H1 (cell line): Measurements from ENCODE around the gene CAMK2D. TPM values are rescaled to one million over a fixed set of nuclear protein-coding genes. Genes with fewer than 3 reads are reported as not detected.

Experiments
- CTCF ChIA-PET: fragments of 300-600 bp; sonication (Branson Sonifier 250); formaldehyde crosslinking; loops from one replicate; lab custom pipeline; 2021; ENCODE audit not compliant: partially characterized antibody; lab: Charles Lee
- POLR2A ChIA-PET: fragments of 300-600 bp; sonication (Branson Sonifier 250); formaldehyde crosslinking; loops from one replicate; lab custom pipeline; 2021; ENCODE audit warnings: inconsistent platforms; ENCODE audit not compliant: partially characterized antibody; lab: Charles Lee
- DNase-seq, 2 experiments: peaks; one replicate each; pipeline versions ENCODE4 v3.0.0 to v3.0.0-alpha.2; 2010 to 2022; ENCODE audit warnings: low spot score in 2 of 2, low read depth in 1 of 2, mixed read lengths in 1 of 2
- FAIRE-seq: peaks from 2 replicates; lab custom pipeline; 2011; peaks lifted over from hg19 to GRCh38; lab: Jason Lieb, UNC
- H2AFZ ChIP-seq: 2 replicates; pipeline ENCODE4 v1.8.1; 2012; ENCODE audit warnings: low read length, inconsistent platforms
- H2AK5ac ChIP-seq: 2 replicates; pipeline ENCODE4 v1.6.1; 2013; ENCODE audit warnings: low read depth, low read length
- H2BK120ac ChIP-seq: replicated peaks from 2 replicates; pipeline ENCODE3; 2013; ENCODE audit warnings: low read depth, low read length, inconsistent platforms
- H2BK12ac ChIP-seq: 2 replicates; pipeline ENCODE4 v1.6.1; 2013; ENCODE audit warnings: low read depth, low read length
- H2BK15ac ChIP-seq: 2 replicates; pipeline ENCODE4 v1.6.1; 2013; ENCODE audit warnings: low read length
- H2BK20ac ChIP-seq: 2 replicates; pipeline ENCODE4 v1.6.1; 2013; ENCODE audit warnings: low read length
- H2BK5ac ChIP-seq: 2 replicates; pipeline ENCODE4 v1.6.1; 2013; ENCODE audit warnings: low read depth, low read length
- H3K14ac ChIP-seq: 2 replicates; pipeline ENCODE4 v1.6.1; 2013; ENCODE audit warnings: inconsistent platforms; ENCODE audit not compliant: insufficient read length
- H3K18ac ChIP-seq: 2 replicates; pipeline ENCODE4 v1.6.1; 2013; ENCODE audit warnings: low read length; ENCODE audit errors: extremely low read depth
- H3K23ac ChIP-seq: 2 replicates; pipeline ENCODE4 v1.6.1; 2013; ENCODE audit warnings: inconsistent platforms; ENCODE audit not compliant: insufficient read length
- H3K23me2 ChIP-seq: 2 replicates; pipeline ENCODE4 v1.6.1; 2013; ENCODE audit warnings: low read depth, low read length
- H3K27ac ChIP-seq: 2 replicates; pipeline ENCODE4 v1.6.1; 2011; ENCODE audit warnings: low read depth, low read length, inconsistent platforms
- H3K27me3 ChIP-seq, 4 experiments: replicated peaks in 1 of 4; 1 replicate in 1 of 4; 2 replicates in 3 of 4; pipeline versions ENCODE4 v1.6.1 to v1.8.1; 2011 to 2013; ENCODE audit warnings: low read length in 3 of 4, mild to moderate bottlenecking in 3 of 4, inconsistent platforms in 2 of 4, mixed read lengths in 2 of 4, moderate library complexity in 1 of 4; ENCODE audit not compliant: control insufficient read depth in 3 of 4, insufficient read depth in 3 of 4; ENCODE audit errors: extremely low read depth in 1 of 4
- H3K36me3 ChIP-seq, 4 experiments: 2 replicates each; pipeline versions ENCODE4 v1.6.1 to v1.8.1; 2011 to 2013; ENCODE audit warnings: mild to moderate bottlenecking in 4 of 4, low read length in 3 of 4, moderate library complexity in 2 of 4, control low read depth in 1 of 4, inconsistent platforms in 1 of 4; ENCODE audit not compliant: insufficient read depth in 4 of 4, control insufficient read depth in 2 of 4
- H3K4ac ChIP-seq: replicated peaks from 2 replicates; pipeline ENCODE3; 2013; ENCODE audit warnings: low read length, low read depth, mixed read lengths, inconsistent platforms; ENCODE audit not compliant: insufficient read length
- H3K4me1 ChIP-seq, 4 experiments: replicated peaks in 1 of 4; 1 replicate in 1 of 4; 2 replicates in 3 of 4; pipeline versions ENCODE4 v1.6.1 to v1.8.1; 2011 to 2013; ENCODE audit warnings: low read length in 3 of 4, inconsistent platforms in 2 of 4, mixed read lengths in 1 of 4; ENCODE audit not compliant: insufficient read depth in 4 of 4, control insufficient read depth in 3 of 4
- H3K4me2 ChIP-seq, 2 experiments: 2 replicates each; pipeline versions ENCODE4 v1.6.1 to v1.8.1; 2011 to 2013; ENCODE audit warnings: low read depth in 2 of 2, low read length in 2 of 2, control low read depth in 1 of 2, inconsistent platforms in 1 of 2, mild to moderate bottlenecking in 1 of 2; ENCODE audit not compliant: insufficient read depth in 1 of 2
- H3K4me3 ChIP-seq, 4 experiments: fragments of 200-600, 300-600 bp in 1 of 4; sonication (generic), shearing (Covaris generic), sonication (Bioruptor Twin) in 1 of 4; 2 replicates each; pipeline versions ENCODE4 v1.5.1 to v1.8.1; 2011 to 2016; ENCODE audit warnings: low read length in 4 of 4, low read depth in 3 of 4, control low read depth in 2 of 4, inconsistent platforms in 2 of 4, mild to moderate bottlenecking in 2 of 4, mixed read lengths in 1 of 4, moderate library complexity in 1 of 4; ENCODE audit not compliant: insufficient read depth in 2 of 4; ENCODE audit errors: extremely low read depth in 1 of 4
- H3K56ac ChIP-seq: replicated peaks from 2 replicates; pipeline ENCODE3; 2013; ENCODE audit warnings: low read depth, mild to moderate bottlenecking, mixed read lengths, low read length, inconsistent platforms; ENCODE audit not compliant: insufficient read length
- H3K79me1 ChIP-seq: 2 replicates; pipeline ENCODE4 v1.6.1; 2013; ENCODE audit warnings: low read depth, low read length, control low read depth
- H3K79me2 ChIP-seq, 2 experiments: 2 replicates each; pipeline versions ENCODE4 v1.6.1 to v1.8.1; 2012 to 2013; ENCODE audit warnings: low read length in 2 of 2, mild to moderate bottlenecking in 2 of 2, inconsistent platforms in 1 of 2; ENCODE audit not compliant: insufficient read depth in 2 of 2, control insufficient read depth in 1 of 2
- H3K9ac ChIP-seq, 4 experiments: replicated peaks in 1 of 4; 1 replicate in 1 of 4; 2 replicates in 3 of 4; pipeline versions ENCODE4 v1.6.1 to v1.8.1; 2011 to 2013; ENCODE audit warnings: low read depth in 3 of 4, low read length in 3 of 4, control low read depth in 2 of 4, mild to moderate bottlenecking in 2 of 4, moderate library complexity in 2 of 4, inconsistent platforms in 1 of 4; ENCODE audit errors: extremely low read depth in 1 of 4
- H3K9me3 ChIP-seq, 2 experiments: 2 replicates each; pipeline versions ENCODE4 v1.6.1 to v1.8.1; 2012 to 2013; ENCODE audit warnings: mild to moderate bottlenecking in 2 of 2, moderate library complexity in 2 of 2, control low read depth in 1 of 2, inconsistent platforms in 1 of 2, low read depth in 1 of 2, low read length in 1 of 2, mixed read lengths in 1 of 2; ENCODE audit not compliant: insufficient read depth in 2 of 2
- H4K20me1 ChIP-seq, 2 experiments: replicated peaks in 1 of 2; 2 replicates each; pipeline versions ENCODE3 to v1.8.1; 2011 to 2013; ENCODE audit warnings: inconsistent platforms in 2 of 2, low read length in 2 of 2, mild to moderate bottlenecking in 1 of 2; ENCODE audit not compliant: insufficient read depth in 2 of 2, control insufficient read depth in 1 of 2
- H4K5ac ChIP-seq: 2 replicates; pipeline ENCODE4 v1.6.1; 2013; ENCODE audit warnings: low read length, low read depth, mixed read lengths, inconsistent platforms; ENCODE audit not compliant: insufficient read length
- H4K8ac ChIP-seq: 2 replicates; pipeline ENCODE4 v1.8.0; 2013; ENCODE audit warnings: mild to moderate bottlenecking, moderate library complexity, low read length, inconsistent platforms; ENCODE audit not compliant: insufficient read depth; ENCODE audit errors: extremely low read depth
- H4K91ac ChIP-seq: replicated peaks from 2 replicates; pipeline ENCODE3; 2013; ENCODE audit warnings: low read length, mixed read lengths, inconsistent platforms; ENCODE audit not compliant: insufficient read length
- RNF2 ChIP-seq: fragments of 200-900, 300-1000 bp; sonication (generic); IDR thresholded peaks from 2 replicates; pipeline ENCODE4 v1.7.1; 2016; ENCODE audit warnings: borderline replicate concordance, low read depth, mild to moderate bottlenecking, antibody characterized with exemption, low read length; ENCODE audit not compliant: poor library complexity, severe bottlenecking; ENCODE audit errors: missing control alignments
- WGBS, 2 experiments: shearing (Covaris generic) in 1 of 2; methylation state at CpG; one replicate each; pipeline versions ENCODE4 v1.1.6 to v1.1.7; 2013 to 2015; ENCODE audit warnings: low lambda C conversion rate in 2 of 2, mixed read lengths in 2 of 2, inconsistent platforms in 1 of 2, low coverage in 1 of 2, missing lambda C conversion rate in 1 of 2; ENCODE audit not compliant: insufficient replicate concordance in 2 of 2, insufficient coverage in 1 of 2, insufficient read length in 1 of 2; ENCODE audit errors: extremely low coverage in 1 of 2, missing lambda C conversion rate in 1 of 2; 5-methylcytosine and 5-hydroxymethylcytosine counted together
- polyA plus RNA-seq, 7 experiments: library from polyadenylated mRNA; depleted of rRNA in 3 of 7; stranded (reverse) in 5 of 7; unstranded in 2 of 7; fragments of >200 nt in 5 of 7; fragments of 200-250 nt in 2 of 7; gene quantifications; 1 replicate in 5 of 7; 2 replicates in 1 of 7; 4 replicates in 1 of 7; pipeline versions ENCODE4 v1.2.1 to v1.2.3, GENCODE V29; 2011 to 2013; ENCODE audit warnings: missing spikeins in 2 of 7, mixed read lengths in 2 of 7
- total RNA-seq: library from RNA; stranded (reverse); fragmentation: NEBNext Ultra II Directional; extraction: Animal tissue kit (Norgen Biotek cat#: 25700); gene quantifications from 2 replicates; pipeline ENCODE4 v1.2.1, GENCODE V29; 2021

The CAMK2D gene
- total and polyA plus RNA-seq, 2 of the 8 experiments (the other 6 are each of a cell fraction or from before 2014, with no cell fraction given): 3.2 to 7.0 TPM

DNA sequence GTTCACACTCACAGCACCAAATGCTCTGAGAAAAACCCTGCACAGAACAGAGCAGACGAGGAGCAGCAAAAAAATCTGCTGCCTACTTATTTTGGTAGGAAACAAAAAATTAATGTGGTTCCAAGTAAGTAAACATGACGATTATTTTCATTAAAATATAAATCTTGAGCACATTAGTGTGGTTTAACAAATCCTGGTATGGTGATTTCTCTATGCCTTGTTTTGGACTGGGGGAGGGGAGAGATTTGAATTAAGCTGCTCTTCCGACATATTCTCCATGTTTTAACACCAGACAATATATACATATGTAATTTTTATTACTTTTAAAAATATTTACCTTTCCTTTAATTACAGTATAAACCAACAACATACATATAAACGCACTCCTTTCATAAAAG lies 1.8 kb downstream of the CAMK2D start:
- Histone ChIP-seq H2BK20ac (no peak overlapping the region), H3K23me2 (peaks cover 18% of the 10 kb centered on the region), H3K4me3 (peak overlapping the region; percentile 39 to 84 (median 80); a peak in 7 of 8 replicates), H3K9ac (no peak overlapping the region), H3K23ac (no peak overlapping the region), H4K5ac (no peak overlapping the region), H3K36me3 (no peaks in the 10 kb centered on the region), H3K4ac (no peak overlapping the region), H2BK12ac (no peak overlapping the region), H2AFZ (no peak overlapping the region), H3K4me1 (no peaks in the 10 kb centered on the region; a peak in 3 of 7 replicates), H2BK15ac (no peak overlapping the region), H3K18ac (no peak overlapping the region), H4K20me1 (no peaks in the 10 kb centered on the region), H3K14ac (no peak overlapping the region), H2AK5ac (no peak overlapping the region), H3K27me3 (peaks cover 0 to 8% (median 6%) of the 10 kb centered on the region in 4 experiments; a peak in 6 of 7 replicates), H4K91ac (no peak overlapping the region), H3K9me3 (no peaks in the 10 kb centered on the region), H3K56ac (no peak overlapping the region), H4K8ac (no peak overlapping the region), H3K79me2 (no peaks in the 10 kb centered on the region), H3K4me2 (peak overlapping the region; percentile 98 to 99), H2BK120ac (no peak overlapping the region), H3K27ac (no peak overlapping the region), H2BK5ac (no peak overlapping the region), H3K79me1 (no peaks in the 10 kb centered on the region)
- CTCF ChIA-PET: interaction anchor here (0.6 to 1.6 kb wide), 5 partner anchors 142 to 365 kb away, joined by 3 to 4 read pairs (median 3); no protein-coding TSS in a partner anchor
- whole genome bisulfite sequencing, 2 experiments: 38% methylated on average over 4 of the region's 4 CpGs; no CpG with 5 or more reads in 1 of the 2 experiments
- POLR2A ChIA-PET: no interaction called here
- DNase-seq: no peak
- no peak for TF ChIP-seq RNF2
- no peak for FAIRE-seq
